Right lobe of liver (tissue), 4 donors: Measurements from ENCODE around the gene AZU1.

ENCODE experiments used
- POLR2A ChIP-seq: fragments of 450-650 bp; IDR thresholded peaks from one replicate; pipeline ENCODE4 v1.6.1; 2017; ENCODE audit warnings: antibody characterized with exemption, mild to moderate bottlenecking
- TF ChIP-seq, protein P1 (sequence below), 4 donors: fragments of 200-600 bp in 3 of 4; fragments of 450-650 bp in 1 of 4; IDR thresholded peaks; one replicate each; pipeline versions ENCODE4 v1.5.1 to v1.8.0; 2016 to 2022; ENCODE audit warnings: antibody characterized with exemption in 4 of 4, mild to moderate bottlenecking in 2 of 4
- donor health status: DM: no; HTN: no; CAD: no.
- donor health status: DM: no; HTN: no; CAD: no.
- donor health status: DM: no; HTN: yes; CAD: no.

DNA sequence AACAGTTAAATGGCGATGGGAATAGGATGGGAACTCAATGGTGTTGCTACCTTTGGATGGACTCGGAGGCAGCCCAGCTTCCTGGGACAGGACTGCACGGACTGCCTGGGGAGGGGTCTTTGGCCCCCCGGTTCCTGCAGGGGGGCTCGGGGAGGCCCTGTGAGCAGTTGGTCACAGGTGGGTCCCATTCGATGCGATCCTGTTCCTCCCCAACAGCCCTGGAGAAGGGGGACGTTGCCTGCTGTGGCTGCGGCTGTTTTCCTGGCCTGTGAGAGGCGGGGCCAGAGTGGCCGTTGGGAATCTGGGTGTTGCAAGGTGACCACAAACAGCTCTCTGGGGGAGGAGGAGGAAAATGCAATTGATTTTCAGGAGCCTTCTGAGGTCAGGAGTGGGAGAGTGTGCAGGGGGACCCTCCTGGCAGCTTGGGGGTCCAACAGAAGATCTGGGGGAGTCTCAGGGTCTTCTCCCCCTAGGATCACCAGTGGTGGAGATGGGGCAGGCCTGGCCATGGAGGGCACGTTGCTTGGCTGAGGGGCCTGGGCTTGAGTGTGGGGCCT is 4.0 kb upstream of the AZU1 start:
- TF ChIP-seq, protein P1, sequence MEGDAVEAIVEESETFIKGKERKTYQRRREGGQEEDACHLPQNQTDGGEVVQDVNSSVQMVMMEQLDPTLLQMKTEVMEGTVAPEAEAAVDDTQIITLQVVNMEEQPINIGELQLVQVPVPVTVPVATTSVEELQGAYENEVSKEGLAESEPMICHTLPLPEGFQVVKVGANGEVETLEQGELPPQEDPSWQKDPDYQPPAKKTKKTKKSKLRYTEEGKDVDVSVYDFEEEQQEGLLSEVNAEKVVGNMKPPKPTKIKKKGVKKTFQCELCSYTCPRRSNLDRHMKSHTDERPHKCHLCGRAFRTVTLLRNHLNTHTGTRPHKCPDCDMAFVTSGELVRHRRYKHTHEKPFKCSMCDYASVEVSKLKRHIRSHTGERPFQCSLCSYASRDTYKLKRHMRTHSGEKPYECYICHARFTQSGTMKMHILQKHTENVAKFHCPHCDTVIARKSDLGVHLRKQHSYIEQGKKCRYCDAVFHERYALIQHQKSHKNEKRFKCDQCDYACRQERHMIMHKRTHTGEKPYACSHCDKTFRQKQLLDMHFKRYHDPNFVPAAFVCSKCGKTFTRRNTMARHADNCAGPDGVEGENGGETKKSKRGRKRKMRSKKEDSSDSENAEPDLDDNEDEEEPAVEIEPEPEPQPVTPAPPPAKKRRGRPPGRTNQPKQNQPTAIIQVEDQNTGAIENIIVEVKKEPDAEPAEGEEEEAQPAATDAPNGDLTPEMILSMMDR (IDR thresholded peaks at IDR 0.05), result no peak
- TF ChIP-seq POLR2A, result no peak
